Activated T-cell treated with anti-CD3 and anti-CD28 coated beads for 48 hours (primary cell): ENCODE measurements around the gene AMER2.

ENCODE experiments used
- DNase-seq: peaks from one replicate; pipeline ENCODE4 v3.0.0-alpha.2; 2020; ENCODE audit warnings: low read depth

The AMER2 gene

DNA sequence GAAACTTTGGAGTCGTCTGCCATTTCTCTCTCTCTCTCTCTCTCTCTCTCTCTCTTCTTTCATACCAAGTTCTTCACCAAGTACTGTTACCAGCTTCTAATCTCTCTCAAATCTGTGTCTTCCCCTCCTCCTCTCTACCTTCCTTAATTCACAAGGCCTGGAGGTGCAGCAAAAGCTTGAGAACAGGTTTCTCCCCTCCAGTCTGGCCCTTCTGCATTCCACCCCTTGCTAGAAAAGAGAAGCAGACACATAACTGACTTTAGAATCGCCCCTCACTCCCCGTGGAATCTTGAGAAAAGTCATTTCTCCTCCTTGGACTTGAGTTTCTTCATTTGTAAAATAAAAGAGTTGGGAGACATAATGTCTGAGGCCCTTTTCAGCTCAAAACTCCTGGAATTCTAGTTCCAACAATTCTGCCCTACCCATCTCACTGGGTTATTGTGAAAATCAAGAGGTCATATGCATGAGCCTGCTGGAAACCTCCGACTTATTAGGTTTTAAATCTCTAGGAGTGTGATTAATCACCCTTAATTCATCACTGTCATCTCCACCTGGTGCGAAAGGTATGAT is 20.4 kb downstream of the AMER2 start:
- no peak for DNase-seq

DNA sequence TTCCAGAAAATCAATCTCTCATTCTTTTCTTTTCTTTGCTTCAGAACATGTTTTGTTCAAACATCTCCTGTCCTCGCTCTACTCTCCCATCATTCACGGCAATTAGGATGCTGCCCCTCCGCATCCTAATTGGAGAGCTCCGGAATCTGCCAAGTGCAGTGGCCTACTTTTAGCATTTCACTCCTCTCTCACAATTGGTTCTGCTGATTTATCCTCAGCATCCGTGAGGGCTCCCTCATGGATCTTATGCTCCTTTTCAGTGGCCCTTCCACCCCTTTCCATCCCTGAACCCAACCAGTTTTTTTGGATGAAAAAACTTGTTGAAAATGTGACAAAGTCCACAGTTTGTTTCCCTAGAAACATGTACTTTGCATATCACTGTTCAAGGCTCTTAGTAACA is 22.4 kb downstream of the AMER2 start:
- no peak for DNase-seq

DNA sequence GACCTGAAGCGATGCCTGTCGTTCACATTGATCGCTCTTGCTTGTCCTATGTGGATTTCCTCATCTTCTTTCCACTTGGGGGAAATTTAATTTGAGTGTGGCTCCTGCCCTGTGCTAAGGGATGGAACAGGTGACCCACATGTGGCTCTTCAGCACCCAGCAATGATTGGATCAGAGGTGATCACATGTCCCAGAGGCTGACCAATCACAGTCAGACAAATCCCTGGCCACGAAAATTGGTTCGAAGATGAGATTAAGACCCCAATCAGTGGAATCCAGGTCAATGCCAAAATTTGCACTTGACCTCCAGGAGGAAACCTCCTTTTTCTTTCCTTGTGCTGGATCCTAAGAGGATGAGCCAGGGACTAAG is 23.7 kb downstream of the AMER2 start:
- no peak for DNase-seq

DNA sequence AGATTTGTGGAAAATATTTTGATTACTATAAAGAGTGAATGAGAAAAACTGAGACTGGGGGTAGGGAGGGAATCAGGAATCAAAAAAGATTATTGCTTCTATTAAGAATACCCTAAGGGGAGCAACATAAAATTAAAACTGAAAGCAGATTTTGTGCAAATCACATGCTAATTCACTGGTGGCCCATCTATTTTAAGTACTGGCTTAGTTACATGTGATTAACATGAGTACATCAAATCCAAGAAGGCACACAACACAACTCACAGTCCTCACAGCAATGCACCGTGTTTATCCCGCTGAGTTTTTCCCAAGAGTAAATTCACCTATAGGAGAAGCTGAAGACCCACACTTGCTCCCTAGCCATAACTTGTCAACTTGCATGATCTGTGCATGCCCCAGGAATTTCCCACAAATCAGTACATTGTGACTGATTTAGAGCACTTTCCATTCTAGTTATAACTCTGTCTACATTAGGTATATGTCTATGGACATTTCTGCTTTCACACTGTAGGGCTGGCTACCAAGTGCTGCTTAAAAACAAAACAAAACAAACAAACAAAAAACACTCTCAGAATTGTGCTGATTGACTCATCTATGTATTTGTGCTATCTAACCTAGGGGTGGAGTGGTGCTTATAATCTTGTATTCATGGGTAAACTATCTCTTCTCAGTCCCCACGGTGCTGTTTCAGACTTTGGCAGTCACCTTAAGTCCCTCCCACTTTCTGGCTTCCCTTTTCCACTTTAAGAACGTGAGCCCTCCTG is 24.3 kb downstream of the AMER2 start:
- no peak for DNase-seq

GRCh38 chr13:25143706-25144105 is 28.4 kb downstream of the AMER2 start:
- no peak for DNase-seq

DNA sequence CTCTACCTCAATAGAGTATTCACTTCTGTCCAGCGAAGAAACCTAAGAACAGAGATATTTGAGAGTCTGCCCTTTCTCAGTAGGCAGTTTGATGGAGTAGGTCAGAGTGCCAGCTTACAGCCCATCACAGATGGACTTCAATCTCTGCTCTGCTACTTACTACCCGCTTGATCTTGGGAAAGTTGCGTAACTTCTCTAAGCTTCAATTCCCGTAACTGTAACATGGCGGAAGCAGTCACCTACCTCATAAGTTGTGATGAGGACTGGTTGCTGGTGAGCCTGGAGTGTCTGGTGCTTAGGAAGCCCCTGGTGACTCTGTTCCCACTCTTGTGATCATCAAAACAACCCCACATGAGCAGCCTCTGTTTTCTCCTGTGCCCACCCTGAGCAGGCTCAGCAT is 31.0 kb downstream of the AMER2 start:
- DNase-seq: no peak

GRCh38 chr13:25137788-25138115 is 34.3 kb downstream of the AMER2 start:
- DNase-seq: no peak

DNA sequence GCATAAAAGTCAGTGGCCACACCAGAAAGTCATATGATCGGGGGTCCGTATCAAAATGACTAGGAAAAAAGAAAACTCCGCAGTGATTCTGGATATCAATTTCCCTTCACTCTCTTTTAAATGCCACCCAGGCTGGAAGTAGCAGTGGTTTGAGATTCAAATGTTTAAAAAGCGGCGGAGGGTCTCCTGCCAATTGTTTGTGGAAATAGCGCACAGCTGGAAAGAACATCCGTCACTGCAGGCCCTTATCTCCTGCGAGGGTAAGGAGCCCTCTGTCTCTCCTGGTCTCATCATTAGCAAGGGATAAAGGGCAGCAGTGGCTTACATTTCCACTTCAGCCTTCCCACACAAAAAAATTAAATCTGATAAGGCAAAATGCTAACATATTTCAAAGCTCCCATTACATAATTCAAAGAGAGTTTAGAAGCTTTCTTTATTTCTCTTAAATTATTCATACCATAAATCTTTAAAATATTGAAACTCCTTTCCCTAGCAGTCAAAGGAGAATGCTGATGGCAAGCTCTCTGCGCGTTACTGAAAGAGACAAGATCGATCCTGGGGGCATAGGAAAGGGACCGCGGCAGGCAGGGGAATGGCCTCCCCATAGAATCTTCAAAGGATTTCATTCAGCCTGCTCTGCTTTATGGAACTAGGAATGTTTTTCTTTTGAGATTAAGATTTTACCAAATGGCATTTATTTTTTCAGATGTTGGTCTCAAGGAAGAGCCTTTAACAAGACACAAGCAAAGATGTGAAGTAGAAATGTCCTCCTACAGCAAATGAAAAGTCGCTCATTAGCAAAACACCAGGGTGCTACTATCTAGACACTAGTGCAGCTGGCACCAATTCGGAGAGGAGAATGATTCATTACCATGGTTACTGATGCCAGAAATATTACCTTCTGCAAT is 35.0 kb downstream of the AMER2 start:
- no peak for DNase-seq

DNA sequence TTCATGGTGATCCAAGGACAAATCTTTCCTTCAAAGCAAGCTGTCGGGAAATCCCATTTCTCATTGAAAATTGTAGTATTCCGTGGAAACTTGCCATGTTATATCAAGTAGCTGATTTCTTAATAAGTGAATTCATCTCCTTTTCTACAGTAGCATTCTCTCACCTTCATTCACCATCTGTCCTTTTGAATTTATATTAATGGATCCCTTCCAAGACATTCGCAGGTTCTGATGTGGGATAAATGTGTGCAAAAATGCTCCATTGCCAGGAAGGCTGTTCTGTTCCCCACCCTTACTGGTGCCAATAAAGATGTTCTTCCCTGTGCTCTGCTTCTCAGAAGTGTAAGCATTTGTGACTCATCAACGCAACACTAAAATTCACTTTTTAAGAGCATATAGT is 36.2 kb downstream of the AMER2 start:
- no peak for DNase-seq

- DNase-seq: no peak
Observed at GRCh38 chr13:25132751-25133390, 39.2 kb downstream of the AMER2 start.

DNA sequence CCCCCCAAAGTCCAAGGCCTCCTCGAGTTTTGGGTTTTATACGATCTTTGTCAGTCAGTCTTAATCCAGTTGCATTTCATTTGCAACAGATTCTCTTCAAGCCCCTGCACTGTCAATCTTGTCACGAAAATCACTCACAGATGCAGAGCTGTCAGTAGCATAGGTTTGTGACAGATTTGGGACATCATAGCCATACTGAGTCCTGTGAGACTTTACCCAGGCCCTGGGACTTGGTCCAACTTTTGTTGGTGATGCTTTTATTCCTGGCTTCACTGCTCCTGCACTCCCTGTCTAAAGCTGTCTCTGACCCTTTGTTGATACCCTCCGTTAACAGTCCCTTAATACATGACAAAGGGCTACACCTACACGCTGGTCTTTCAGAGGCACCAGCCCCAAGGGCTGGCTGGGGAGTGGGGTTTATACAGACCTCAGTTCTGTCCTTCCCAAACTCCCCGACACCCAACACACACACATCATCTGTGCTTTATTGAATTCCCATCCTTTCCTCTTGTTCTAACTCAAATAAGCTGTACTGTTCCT is 40.1 kb downstream of the AMER2 start:
- no peak for DNase-seq

DNA sequence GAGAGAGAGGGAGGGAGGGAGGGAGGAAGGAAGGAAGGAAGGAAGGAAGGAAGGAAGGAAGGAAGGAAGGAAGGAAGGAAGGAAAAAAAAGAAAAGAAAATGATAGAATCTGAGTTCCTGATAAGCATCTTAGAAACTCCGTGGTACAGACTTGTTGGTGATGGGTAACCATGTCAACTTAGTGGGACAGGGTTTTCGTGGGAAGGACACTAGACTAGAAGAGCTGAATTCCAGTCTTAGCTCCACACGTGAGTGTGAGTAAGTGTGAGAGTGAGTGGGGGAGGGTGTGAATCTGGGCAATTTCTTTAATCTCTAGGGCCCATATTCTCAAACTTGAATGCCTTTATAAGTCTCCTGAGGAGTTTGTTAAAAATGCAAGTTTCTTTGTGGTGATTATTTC is 41.1 kb downstream of the AMER2 start:
- no peak for DNase-seq

GRCh38 chr13:25118378-25118905 is 53.6 kb downstream of the AMER2 start:
- DNase-seq: no peak

GRCh38 chr13:25117312-25117711 is 54.8 kb downstream of the AMER2 start:
- no peak for DNase-seq

DNA sequence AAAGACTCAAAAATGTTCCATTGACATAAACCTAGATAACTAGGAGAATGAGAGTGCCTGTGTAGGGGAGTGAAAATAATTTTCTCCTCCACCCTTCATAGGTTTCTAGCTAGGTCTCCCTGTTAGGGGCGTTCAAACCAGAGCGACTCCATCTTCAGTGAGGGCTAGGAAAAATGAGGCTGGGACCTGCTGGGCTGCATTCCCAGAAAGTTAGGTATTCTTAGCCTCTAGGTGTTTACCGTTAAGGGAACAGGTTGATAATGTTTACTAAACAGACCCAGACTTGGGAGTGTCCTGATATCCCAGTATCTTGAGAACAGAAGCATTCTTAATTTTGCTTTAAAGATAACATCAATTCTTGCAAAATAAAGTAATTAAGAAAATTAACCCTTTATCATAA is 56.0 kb downstream of the AMER2 start:
- no peak for DNase-seq

- DNase-seq: peak; percentile 59
Observed at GRCh38 chr13:25114220-25114619, 57.9 kb downstream of the AMER2 start.

DNA sequence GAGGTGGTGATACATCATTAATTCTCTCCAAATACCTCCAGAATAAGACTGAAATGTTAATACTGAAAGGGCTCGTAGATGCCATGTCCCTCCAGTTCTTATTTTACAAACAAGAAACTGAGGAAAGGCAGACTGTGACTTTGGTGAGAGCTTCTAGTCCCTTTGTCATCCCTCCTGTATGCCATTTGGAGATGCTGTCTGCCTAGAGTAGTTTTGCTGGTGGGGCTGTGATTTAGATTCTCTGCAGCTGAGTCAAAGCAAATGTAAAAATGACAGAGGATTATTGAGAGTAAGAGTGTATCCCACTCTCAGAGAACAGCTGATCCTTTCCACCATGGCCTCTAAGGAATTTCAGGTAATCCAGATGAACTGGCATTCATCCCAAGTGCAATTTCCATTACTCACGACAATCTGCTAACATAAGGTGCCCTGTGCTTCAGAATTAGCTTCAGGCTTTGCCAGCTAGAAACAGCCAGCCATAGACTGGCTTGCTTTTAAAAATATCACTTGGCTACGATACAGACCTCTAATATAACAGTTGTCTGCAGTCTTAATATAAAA is 59.3 kb downstream of the AMER2 start:
- DNase-seq: no peak
